ENCODE results near the gene CDON. TPM values are rescaled to one million over a fixed set of nuclear protein-coding genes. Genes with fewer than 3 reads are reported as not detected.

CDON gene
- total RNA-seq, 3 donors from 2014 or later (not counting 1 experiment from before 2014, with no cell fraction given) = 0.25 to 0.38 TPM; not detected in 1

GRCh38 chr11:126086248-126086647, 23.6 kb upstream of the CDON start:
- H3K36me3 ChIP-seq (ENCODE audit: control insufficient read depth, insufficient read depth, low read length) = no peaks in the 10 kb centered on the region
- TF ChIP-seq CTCF (IDR thresholded peaks at IDR 0.05) = no peak

GRCh38 chr11:126084608-126084912, 21.9 kb upstream of the CDON start:
- no peaks in the 10 kb centered on the region for H3K4me1 ChIP-seq (ENCODE audit: control insufficient read depth, insufficient read depth, low read length)
- no peak overlapping the region for H3K27ac ChIP-seq (ENCODE audit: low read length)
- no peak for TF ChIP-seq CTCF (IDR thresholded peaks at IDR 0.05)
- DNase-seq (no peak), ATAC-seq (no peak)
- Mint-ChIP-seq H3K4me1 (peaks cover 0 to 6% of the 10 kb centered on the region in 2 donors), H3K4me3 (no peak overlapping the region), H3K27ac (no peak overlapping the region), H3K9me3 (no peaks in the 10 kb centered on the region), H3K36me3 (no peaks in the 10 kb centered on the region), H3K27me3 (ENCODE audit: low read depth in 2 of 2) (peaks cover 0 to 4% of the 10 kb centered on the region in 2 donors)
- H3K36me3 ChIP-seq (ENCODE audit: control insufficient read depth, insufficient read depth, low read length) = no peaks in the 10 kb centered on the region
- intact Hi-C loops (cut with micrococcal nuclease) = no loop called here
- H3K9me3 ChIP-seq (ENCODE audit: control insufficient read depth, insufficient read depth, low read length) = no peaks in the 10 kb centered on the region
- H3K27me3 ChIP-seq (ENCODE audit: control insufficient read depth, insufficient read depth, low read length) = no peaks in the 10 kb centered on the region
- 89% methylated on average over 4 of the region's 4 CpGs for WGBS (ENCODE audit: insufficient coverage)
- no peak overlapping the region for H3K4me3 ChIP-seq (ENCODE audit: low read length)

More at GRCh38 chr11:126086248-126086647, 23.6 kb upstream of the CDON start:
- Mint-ChIP-seq H3K27ac (no peak overlapping the region), H3K9me3 (no peaks in the 10 kb centered on the region), H3K36me3 (no peaks in the 10 kb centered on the region), H3K27me3 (ENCODE audit: low read depth in 2 of 2) (peaks cover 0 to 4% of the 10 kb centered on the region in 2 donors), H3K4me1 (peaks cover 0 to 6% of the 10 kb centered on the region in 2 donors), H3K4me3 (no peak overlapping the region)
- intact Hi-C loops (cut with micrococcal nuclease) = no loop called here
- H3K27me3 ChIP-seq (ENCODE audit: control insufficient read depth, insufficient read depth, low read length) = no peaks in the 10 kb centered on the region
- 72% methylated on average over 5 of the region's 5 CpGs for WGBS (ENCODE audit: insufficient coverage)
- no peak overlapping the region for H3K4me3 ChIP-seq (ENCODE audit: low read length)
- no peaks in the 10 kb centered on the region for H3K4me1 ChIP-seq (ENCODE audit: control insufficient read depth, insufficient read depth, low read length)
- DNase-seq = no peak
- no peak overlapping the region for H3K27ac ChIP-seq (ENCODE audit: low read length)
- ATAC-seq = no peak
- no peaks in the 10 kb centered on the region for H3K9me3 ChIP-seq (ENCODE audit: control insufficient read depth, insufficient read depth, low read length)

- no peaks in the 10 kb centered on the region for H3K27me3 ChIP-seq (ENCODE audit: control insufficient read depth, insufficient read depth, low read length)
- H3K27ac ChIP-seq (ENCODE audit: low read length) = no peak overlapping the region
- DNase-seq (peak in 1 of 2 donors; percentile 60), ATAC-seq (no peak)
- Mint-ChIP-seq H3K27ac (no peak overlapping the region), H3K36me3 (no peaks in the 10 kb centered on the region), H3K4me1 (peaks cover 0 to 6% of the 10 kb centered on the region in 2 donors), H3K4me3 (no peak overlapping the region), H3K27me3 (ENCODE audit: low read depth in 2 of 2) (peaks cover 0 to 4% of the 10 kb centered on the region in 2 donors), H3K9me3 (no peaks in the 10 kb centered on the region)
- no peaks in the 10 kb centered on the region for H3K9me3 ChIP-seq (ENCODE audit: control insufficient read depth, insufficient read depth, low read length)
- no peak overlapping the region for H3K4me3 ChIP-seq (ENCODE audit: low read length)
- 39% methylated on average over 11 of the region's 12 CpGs for whole genome bisulfite sequencing (ENCODE audit: insufficient coverage)
- intact Hi-C loops (cut with micrococcal nuclease) = no loop called here
- H3K36me3 ChIP-seq (ENCODE audit: control insufficient read depth, insufficient read depth, low read length) = no peaks in the 10 kb centered on the region
- no peak for TF ChIP-seq CTCF (IDR thresholded peaks at IDR 0.05)
- H3K4me1 ChIP-seq (ENCODE audit: control insufficient read depth, insufficient read depth, low read length) = no peaks in the 10 kb centered on the region
Measured at GRCh38 chr11:126083829-126084607, 21.4 kb upstream of the CDON start.

All from natural killer cell (primary cell).